Gastroesophageal sphincter (tissue), 3 donors: ENCODE results near the gene UGT2B17.

ENCODE experiments used
- EP300 ChIP-seq: sonication (generic); formaldehyde crosslinking; IDR thresholded peaks from one replicate; pipeline ENCODE4 v1.6.1; 2017; ENCODE audit warnings: antibody characterized with exemption, mild to moderate bottlenecking
- TF ChIP-seq, protein P1 (sequence below), 4 experiments: fragments of 200-600 bp in 2 of 4; fragments of 450-650 bp in 2 of 4; sonication (generic) in 1 of 4; IDR thresholded peaks; one replicate each; pipeline ENCODE4 v1.5.1; 2017 to 2019; ENCODE audit warnings: antibody characterized with exemption in 4 of 4, mild to moderate bottlenecking in 2 of 4, moderate library complexity in 2 of 4

DNA sequence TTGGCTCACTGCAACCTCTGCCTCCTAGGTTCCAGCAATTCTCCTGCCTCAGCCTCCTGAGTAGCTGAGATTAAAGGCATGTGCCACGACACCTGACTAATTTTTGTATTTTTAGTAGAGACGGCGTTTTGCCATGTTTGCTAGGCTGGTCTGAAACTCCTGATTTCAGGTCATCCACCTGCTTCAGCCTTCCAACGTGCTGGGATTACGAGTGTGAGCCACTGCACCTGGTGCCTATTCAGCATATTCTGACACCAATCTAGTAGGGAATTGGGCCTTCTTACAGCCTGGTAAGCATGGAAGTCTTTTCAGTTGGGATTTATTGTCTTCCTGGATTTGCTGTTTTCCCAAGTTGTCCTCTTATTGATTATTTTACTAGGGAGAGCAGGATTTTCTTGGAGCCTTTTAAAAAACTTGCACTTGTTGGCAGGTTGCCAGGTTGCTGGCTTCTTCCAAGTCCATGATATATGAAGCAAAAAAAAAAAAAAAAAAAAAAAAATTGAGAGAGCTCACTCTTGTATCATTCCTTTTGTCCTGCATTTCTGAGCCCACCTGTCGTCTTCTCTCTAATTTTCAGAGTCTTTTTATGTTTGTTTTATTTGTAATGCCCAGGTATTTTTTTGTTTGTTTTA is 85.2 kb downstream of the UGT2B17 start:
- TF ChIP-seq, protein P1, sequence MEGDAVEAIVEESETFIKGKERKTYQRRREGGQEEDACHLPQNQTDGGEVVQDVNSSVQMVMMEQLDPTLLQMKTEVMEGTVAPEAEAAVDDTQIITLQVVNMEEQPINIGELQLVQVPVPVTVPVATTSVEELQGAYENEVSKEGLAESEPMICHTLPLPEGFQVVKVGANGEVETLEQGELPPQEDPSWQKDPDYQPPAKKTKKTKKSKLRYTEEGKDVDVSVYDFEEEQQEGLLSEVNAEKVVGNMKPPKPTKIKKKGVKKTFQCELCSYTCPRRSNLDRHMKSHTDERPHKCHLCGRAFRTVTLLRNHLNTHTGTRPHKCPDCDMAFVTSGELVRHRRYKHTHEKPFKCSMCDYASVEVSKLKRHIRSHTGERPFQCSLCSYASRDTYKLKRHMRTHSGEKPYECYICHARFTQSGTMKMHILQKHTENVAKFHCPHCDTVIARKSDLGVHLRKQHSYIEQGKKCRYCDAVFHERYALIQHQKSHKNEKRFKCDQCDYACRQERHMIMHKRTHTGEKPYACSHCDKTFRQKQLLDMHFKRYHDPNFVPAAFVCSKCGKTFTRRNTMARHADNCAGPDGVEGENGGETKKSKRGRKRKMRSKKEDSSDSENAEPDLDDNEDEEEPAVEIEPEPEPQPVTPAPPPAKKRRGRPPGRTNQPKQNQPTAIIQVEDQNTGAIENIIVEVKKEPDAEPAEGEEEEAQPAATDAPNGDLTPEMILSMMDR (IDR thresholded peaks at IDR 0.05), result no peak
- no peak for TF ChIP-seq EP300
